Activated CD4-positive, alpha-beta memory T cell treated with anti-CD3 and anti-CD28 coated beads for 36 hours (primary cell): ENCODE results near the gene SCT. TPM values are rescaled to one million over a fixed set of nuclear protein-coding genes. Genes with fewer than 3 reads are reported as not detected.
"Not testable (repeated sequence)": the region's sequence is repeated elsewhere in the genome, so short reads cannot be mapped to it uniquely, and the experiment has no call there.

Experiments
- CTCF ChIA-PET: fragments of 350-600 bp; sonication (Branson Sonifier 250); formaldehyde crosslinking; loops from one replicate; lab custom pipeline; 2021; ENCODE audit warnings: antibody characterized with exemption, inconsistent platforms; lab: Charles Lee
- POLR2A ChIA-PET: fragments of 350-600 bp; sonication (Branson Sonifier 250); formaldehyde crosslinking; loops from one replicate; lab custom pipeline; 2021; ENCODE audit warnings: antibody characterized with exemption; lab: Charles Lee
- DNase-seq: peaks from one replicate; pipeline ENCODE4 v3.0.0-alpha.2; 2020
- H3K27ac Mint-ChIP-seq: one replicate; pipeline ENCODE4 v1.8.0; 2021; ENCODE audit warnings: mixed read lengths
- H3K27me3 Mint-ChIP-seq: one replicate; pipeline ENCODE4 v1.8.0; 2021; ENCODE audit warnings: mixed read lengths
- H3K36me3 Mint-ChIP-seq: one replicate; pipeline ENCODE4 v1.8.0; 2021; ENCODE audit warnings: mixed read lengths
- H3K4me1 Mint-ChIP-seq: one replicate; pipeline ENCODE4 v1.8.0; 2021; ENCODE audit warnings: low read depth, mixed read lengths
- H3K4me3 Mint-ChIP-seq: one replicate; pipeline ENCODE4 v1.8.0; 2021; ENCODE audit warnings: mild to moderate bottlenecking, mixed read lengths
- H3K9me3 Mint-ChIP-seq: one replicate; pipeline ENCODE4 v1.8.0; 2021; ENCODE audit warnings: mixed read lengths
- intact Hi-C: fragments of 100-400 bp; cut with micrococcal nuclease; formaldehyde crosslinking; loops from one replicate; pipeline ENCODE4 v1.15.1; 2023
- total RNA-seq, 2 experiments: library from RNA; stranded (reverse); gene quantifications; one replicate each; pipeline ENCODE4 v1.2.3, GENCODE V29; 2021

The SCT gene
- total RNA-seq, 2 experiments from 2014 or later = not detected

DNA sequence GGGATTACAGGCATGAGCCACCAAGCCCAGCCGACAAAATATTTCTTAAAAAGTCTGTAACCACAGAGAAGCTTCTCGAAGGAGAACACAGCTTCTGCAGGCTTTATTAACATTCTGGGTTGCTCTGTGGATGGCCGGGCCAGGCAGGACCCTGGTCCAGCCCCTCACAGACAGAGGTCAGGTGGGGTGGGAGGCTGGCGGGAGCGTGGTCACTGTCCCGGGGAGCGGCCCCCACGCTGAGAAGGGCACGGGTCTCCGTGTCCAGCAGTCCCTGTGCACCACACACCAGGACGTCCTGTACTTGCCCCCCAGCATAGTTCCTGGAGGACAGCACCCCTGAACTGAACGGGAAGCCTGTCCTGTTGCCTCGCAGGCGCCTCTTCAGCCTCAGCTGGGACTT, 29.4 kb upstream of the SCT start:
- no peak for DNase-seq
- intact Hi-C loops = no loop called here
- Mint-ChIP-seq H3K4me1 (no peaks in the 10 kb centered on the region), H3K4me3 (no peak overlapping the region), H3K27ac (no peak overlapping the region), H3K36me3 (peaks cover 7% of the 10 kb centered on the region), H3K27me3 (no peaks in the 10 kb centered on the region), H3K9me3 (no peaks in the 10 kb centered on the region)
- CTCF ChIA-PET = no interaction called here
- POLR2A ChIA-PET = no interaction called here

DNA sequence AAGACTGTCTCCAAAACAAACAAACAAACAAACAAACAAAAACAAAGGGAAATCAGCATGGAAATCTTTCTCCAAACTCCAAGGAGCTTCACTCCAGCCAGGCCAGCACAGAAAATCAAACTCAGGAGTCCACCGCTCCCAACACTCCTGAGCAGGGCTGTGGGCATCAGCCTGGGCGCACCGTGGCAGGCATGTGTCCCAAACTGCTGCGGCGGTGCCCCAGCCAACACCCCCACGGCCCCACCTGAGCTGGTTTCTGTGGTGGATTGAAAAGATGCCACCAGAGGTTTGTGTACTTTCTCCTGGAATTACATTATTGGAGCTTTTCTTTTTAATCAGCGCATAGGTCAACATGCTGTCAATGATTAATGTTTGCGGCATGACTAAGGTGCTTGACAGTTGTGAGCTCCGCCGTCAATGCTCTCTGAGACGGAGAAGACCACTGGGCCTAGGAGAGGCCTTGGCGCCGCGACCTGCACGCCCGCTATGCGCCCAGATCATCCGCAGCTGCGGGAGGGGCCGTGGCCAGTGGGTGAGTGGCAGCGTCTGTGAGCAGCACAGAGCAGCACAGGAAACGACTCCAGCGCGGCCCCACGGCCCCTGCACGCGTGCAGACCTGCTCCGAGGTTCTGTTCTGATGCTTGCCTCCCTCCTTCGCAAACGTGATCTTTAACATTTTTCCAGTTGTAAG, 28.2 kb upstream of the SCT start:
- no peak for DNase-seq
- Mint-ChIP-seq H3K27ac (no peak overlapping the region), H3K36me3 (peaks cover 9% of the 10 kb centered on the region), H3K4me3 (no peak overlapping the region), H3K9me3 (no peaks in the 10 kb centered on the region), H3K4me1 (no peaks in the 10 kb centered on the region), H3K27me3 (no peaks in the 10 kb centered on the region)
- ChIA-PET CTCF (no interaction called here), POLR2A (no interaction called here)
- intact Hi-C loops = no loop called here

DNA sequence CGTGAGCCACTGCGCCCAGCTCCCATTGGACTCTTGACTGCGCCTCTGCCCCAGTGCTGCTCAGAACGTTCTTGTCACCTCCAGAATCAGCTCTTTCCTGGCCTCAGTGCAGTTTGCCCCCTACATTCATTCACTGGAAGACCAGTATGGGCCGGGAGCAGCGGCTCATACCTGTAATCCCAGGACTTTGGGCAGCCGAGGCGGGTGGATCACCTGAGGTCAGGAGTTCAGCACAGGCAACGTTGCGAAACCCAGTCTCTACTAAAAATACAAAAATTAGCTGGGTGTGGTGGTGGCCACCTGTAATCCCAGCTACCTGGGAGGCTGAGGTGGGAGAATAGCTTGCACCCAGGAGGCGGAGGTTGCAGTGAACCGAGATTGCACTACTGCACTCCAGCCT, 27.5 kb upstream of the SCT start:
- CTCF ChIA-PET, DNase-seq, intact Hi-C loops, POLR2A ChIA-PET, H3K27me3 Mint-ChIP-seq, H3K27ac Mint-ChIP-seq, H3K36me3 Mint-ChIP-seq, H3K9me3 Mint-ChIP-seq, H3K4me3 Mint-ChIP-seq, H3K4me1 Mint-ChIP-seq: not testable (repeated sequence)

DNA sequence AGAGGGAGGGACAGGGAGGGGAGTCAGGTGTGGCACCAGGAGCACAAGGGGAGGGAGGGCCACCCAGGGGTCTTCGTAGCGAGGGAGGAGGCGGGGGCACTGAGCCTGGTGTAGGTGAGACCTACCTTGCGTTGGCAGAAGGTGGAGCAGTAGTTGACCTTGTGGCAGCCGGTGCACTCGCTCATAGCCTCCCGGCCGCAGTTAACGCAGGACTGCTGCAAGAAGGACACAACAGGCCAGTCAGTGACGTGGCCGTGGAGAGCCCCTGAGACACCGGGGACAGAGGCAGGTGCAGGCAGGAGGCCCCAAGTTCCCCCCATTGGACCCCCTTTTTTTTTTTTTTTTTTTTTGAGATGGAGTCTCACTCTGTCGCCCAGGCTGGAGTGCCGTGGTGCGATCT, 26.9 kb upstream of the SCT start:
- CTCF ChIA-PET = no interaction called here
- no peak overlapping the region for H3K27ac Mint-ChIP-seq
- H3K4me1 Mint-ChIP-seq = no peaks in the 10 kb centered on the region
- no peak overlapping the region for H3K4me3 Mint-ChIP-seq
- H3K36me3 Mint-ChIP-seq = peaks cover 7% of the 10 kb centered on the region
- no peaks in the 10 kb centered on the region for H3K27me3 Mint-ChIP-seq
- intact Hi-C loops = no loop called here
- POLR2A ChIA-PET = no interaction called here
- H3K9me3 Mint-ChIP-seq = no peaks in the 10 kb centered on the region
- no peak for DNase-seq

DNA sequence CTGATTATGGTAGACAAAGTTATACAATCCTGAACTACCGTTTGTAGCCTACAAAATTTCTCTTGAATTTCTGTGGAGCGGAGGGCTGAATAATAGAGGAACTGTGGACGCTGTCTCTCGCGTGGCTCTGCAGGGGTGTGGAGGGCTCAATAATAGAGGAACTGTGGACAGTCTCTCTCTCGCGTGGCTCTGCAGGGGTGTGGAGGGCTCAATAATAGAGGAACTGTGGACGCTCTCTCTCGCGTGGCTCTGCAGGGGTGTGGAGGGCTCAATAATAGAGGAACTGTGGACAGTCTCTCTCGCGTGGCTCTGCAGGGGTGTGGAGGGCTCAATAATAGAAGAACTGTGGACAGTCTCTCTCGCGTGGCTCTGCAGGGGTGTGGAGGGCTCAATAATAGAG, 26.2 kb upstream of the SCT start:
- H3K27me3 Mint-ChIP-seq, H3K9me3 Mint-ChIP-seq, H3K4me1 Mint-ChIP-seq, CTCF ChIA-PET, intact Hi-C loops, POLR2A ChIA-PET, H3K27ac Mint-ChIP-seq, H3K4me3 Mint-ChIP-seq, DNase-seq, H3K36me3 Mint-ChIP-seq: not testable (repeated sequence)

DNA sequence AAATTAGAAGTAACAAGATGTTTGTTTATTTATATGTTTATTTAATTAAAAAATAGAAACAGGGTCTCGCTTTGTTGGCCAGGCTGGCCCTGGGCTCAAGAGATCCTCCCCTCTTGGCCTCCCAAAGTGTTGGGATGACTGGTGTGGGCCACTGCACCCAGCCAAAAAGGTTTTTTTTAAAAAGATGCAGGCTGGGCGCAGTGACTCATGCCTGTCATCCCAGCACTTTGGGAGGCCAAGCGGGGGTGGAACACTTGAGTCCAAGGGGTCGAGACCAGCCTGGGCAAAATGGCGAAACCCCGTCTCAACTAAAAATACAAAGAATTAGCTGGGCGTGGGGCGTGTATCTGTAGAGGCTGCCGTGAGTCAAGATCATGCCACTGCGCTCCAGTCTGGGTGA, 23.5 kb upstream of the SCT start:
- no peak overlapping the region for H3K4me3 Mint-ChIP-seq
- peaks cover 2% of the 10 kb centered on the region for H3K4me1 Mint-ChIP-seq
- no peaks in the 10 kb centered on the region for H3K9me3 Mint-ChIP-seq
- intact Hi-C loops = no loop called here
- H3K27me3 Mint-ChIP-seq = no peaks in the 10 kb centered on the region
- peaks cover 7% of the 10 kb centered on the region for H3K36me3 Mint-ChIP-seq
- no peak for DNase-seq
- ChIA-PET CTCF (no interaction called here), POLR2A (no interaction called here)
- H3K27ac Mint-ChIP-seq = no peak overlapping the region

DNA sequence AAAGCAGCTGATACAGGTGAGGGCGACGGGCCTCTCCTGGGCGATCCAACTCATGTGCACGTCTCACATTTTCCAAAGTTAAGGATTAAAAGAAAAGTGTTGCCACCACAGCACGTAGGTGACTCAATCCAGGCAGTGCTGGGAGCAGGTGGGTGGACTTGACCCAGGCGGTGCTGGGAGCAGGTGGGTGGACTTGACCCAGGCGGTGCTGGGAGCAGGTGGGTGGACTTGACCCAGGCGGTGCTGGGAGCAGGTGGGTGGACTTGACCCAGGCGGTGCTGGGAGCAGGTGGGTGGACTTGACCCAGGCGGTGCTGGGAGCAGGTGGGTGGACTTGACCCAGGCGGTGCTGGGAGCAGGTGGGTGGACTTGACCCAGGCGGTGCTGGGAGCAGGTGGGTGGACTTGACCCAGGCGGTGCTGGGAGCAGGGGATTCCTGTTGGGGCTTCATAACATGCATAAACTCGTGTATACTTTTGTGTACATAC, 20.7 kb upstream of the SCT start:
- H3K27ac Mint-ChIP-seq, H3K27me3 Mint-ChIP-seq, intact Hi-C loops, H3K4me3 Mint-ChIP-seq, H3K36me3 Mint-ChIP-seq, H3K4me1 Mint-ChIP-seq, DNase-seq, POLR2A ChIA-PET, H3K9me3 Mint-ChIP-seq, CTCF ChIA-PET: not testable (repeated sequence)

DNA sequence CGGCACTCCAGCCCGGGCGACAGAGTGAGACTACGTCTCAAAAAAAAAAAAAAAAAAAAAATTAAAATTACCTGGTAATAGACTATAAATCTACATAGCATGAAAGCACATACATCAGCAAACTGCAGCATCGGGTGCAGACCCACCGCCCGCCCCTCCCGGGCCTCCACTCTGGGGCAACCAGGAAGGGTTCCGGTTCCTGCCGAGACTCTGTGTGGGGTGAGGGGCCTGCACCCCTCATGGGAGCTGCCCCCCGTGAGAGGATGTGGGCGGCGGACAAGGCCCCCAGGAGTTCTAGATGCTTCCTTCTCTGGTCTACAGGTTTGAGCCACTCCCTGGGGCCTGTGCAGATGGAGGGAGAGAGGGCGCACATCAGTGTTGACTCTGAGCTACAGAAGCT, 19.2 kb upstream of the SCT start:
- no peak for DNase-seq
- H3K9me3 Mint-ChIP-seq = no peaks in the 10 kb centered on the region
- peaks cover 5% of the 10 kb centered on the region for H3K36me3 Mint-ChIP-seq
- H3K4me1 Mint-ChIP-seq = peaks cover 2% of the 10 kb centered on the region
- ChIA-PET POLR2A (interaction anchor here (1.1 kb wide), 1 partner anchor 31 kb away, joined by 3 read pairs; the partner anchor contains the start of gene IRF7), CTCF (no interaction called here)
- no peaks in the 10 kb centered on the region for H3K27me3 Mint-ChIP-seq
- no peak overlapping the region for H3K4me3 Mint-ChIP-seq
- no peak overlapping the region for H3K27ac Mint-ChIP-seq
- intact Hi-C loops = no loop called here

DNA sequence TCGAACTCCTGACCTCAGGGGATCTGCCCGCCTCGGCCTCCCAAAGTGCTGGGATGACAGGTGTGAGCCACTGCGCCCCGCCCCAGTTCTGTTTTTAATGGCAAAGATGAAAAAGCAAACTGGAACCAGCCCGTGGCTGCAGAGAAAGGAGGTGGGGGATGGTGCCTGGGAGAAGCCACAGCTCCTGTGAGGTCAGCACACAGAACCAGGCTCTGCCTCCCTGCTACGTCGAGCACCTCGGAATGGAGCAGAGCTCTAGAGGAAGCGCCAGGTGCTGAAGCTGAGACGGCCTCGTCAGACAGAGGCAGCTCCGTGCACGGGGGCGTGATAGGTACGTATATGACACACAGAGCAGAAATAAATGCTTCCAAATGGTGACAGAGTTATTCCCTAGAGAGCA, 18.6 kb upstream of the SCT start:
- no peak overlapping the region for H3K4me3 Mint-ChIP-seq
- ChIA-PET POLR2A (interaction anchor here (0.7 to 1.1 kb wide), 2 partner anchors 30 to 397 kb away, joined by 3 read pairs; partner anchors contain the start of gene IRF7), CTCF (no interaction called here)
- intact Hi-C loops = no loop called here
- DNase-seq = no peak
- H3K27ac Mint-ChIP-seq = no peak overlapping the region
- H3K36me3 Mint-ChIP-seq = peaks cover 5% of the 10 kb centered on the region
- H3K27me3 Mint-ChIP-seq = no peaks in the 10 kb centered on the region
- peaks cover 2% of the 10 kb centered on the region for H3K4me1 Mint-ChIP-seq
- no peaks in the 10 kb centered on the region for H3K9me3 Mint-ChIP-seq

DNA sequence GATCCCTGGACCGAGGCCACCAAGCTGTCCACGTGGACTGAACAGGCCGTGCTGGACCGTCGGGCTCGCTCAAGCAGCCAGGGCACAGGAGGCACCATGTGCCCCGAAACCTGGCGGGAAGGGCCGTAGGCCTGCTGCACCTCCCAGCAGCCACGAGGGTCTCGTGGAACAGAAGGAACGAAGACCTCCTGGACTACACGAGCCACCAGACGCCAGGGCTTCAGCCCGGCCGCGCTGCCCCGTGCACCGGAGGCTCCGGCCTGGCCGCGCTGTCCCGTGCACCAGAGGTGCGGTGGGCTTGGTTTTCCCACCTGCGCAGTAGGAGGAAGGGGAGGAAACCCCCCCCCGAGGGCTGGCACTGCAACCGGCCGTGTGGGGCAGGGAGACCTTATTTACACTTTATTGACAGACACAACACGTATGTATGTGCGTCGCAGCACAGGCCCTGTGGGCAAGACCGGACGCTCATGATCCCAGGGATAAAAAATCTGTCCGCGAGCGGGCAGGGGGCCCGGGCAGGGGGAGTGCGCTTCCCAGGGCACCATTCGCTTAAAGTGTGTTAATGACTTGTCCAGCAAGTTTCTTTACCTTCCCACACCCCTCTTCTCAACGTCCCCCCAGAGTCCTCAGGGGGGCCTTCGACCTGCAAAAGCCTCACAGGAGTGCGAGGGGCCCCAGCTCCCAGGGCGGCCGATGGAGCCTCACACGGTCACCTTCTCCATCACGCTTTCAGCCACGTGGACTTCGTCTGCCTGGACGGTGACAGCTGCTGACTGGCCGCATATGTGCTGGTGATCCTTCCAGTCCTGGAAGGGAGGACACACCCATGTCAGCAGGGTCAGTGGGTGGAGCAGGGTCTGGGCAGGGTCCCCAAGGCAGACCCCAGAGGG, 17.1 kb upstream of the SCT start:
- peaks cover 2% of the 10 kb centered on the region for H3K27me3 Mint-ChIP-seq
- ChIA-PET CTCF (no interaction called here), POLR2A (no interaction called here)
- peaks cover 5% of the 10 kb centered on the region for H3K4me1 Mint-ChIP-seq
- no peak overlapping the region for H3K27ac Mint-ChIP-seq
- DNase-seq = no peak
- no peaks in the 10 kb centered on the region for H3K9me3 Mint-ChIP-seq
- peaks cover 7% of the 10 kb centered on the region for H3K36me3 Mint-ChIP-seq
- H3K4me3 Mint-ChIP-seq = no peak overlapping the region
- intact Hi-C loops = no loop called here

DNA sequence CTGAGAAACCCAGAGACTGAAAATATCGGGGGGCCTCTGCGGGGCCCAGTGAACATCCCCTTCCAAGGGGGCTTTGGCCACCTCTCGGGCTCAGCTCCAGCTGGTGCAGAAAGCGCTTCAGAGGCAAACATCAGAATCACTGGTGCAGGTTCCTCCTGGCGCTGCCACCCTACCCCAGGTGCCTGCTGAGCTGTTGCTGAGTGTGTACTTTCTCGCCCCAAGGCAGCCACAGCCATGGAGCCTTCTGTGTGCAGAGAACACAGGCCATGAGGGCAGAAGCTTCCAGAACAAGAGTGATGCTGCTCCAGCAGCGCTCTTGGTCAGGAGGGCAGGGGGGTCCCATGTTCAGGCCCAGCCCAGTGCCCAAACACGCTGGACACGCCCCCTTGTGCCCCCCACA, 16.4 kb upstream of the SCT start:
- H3K4me3 Mint-ChIP-seq = no peak overlapping the region
- CTCF ChIA-PET = no interaction called here
- peaks cover 7% of the 10 kb centered on the region for H3K36me3 Mint-ChIP-seq
- H3K9me3 Mint-ChIP-seq = no peaks in the 10 kb centered on the region
- H3K27ac Mint-ChIP-seq = no peak overlapping the region
- POLR2A ChIA-PET = no interaction called here
- no peak for DNase-seq
- peaks cover 8% of the 10 kb centered on the region for H3K4me1 Mint-ChIP-seq
- peaks cover 9% of the 10 kb centered on the region for H3K27me3 Mint-ChIP-seq
- intact Hi-C loops = no loop called here

DNA sequence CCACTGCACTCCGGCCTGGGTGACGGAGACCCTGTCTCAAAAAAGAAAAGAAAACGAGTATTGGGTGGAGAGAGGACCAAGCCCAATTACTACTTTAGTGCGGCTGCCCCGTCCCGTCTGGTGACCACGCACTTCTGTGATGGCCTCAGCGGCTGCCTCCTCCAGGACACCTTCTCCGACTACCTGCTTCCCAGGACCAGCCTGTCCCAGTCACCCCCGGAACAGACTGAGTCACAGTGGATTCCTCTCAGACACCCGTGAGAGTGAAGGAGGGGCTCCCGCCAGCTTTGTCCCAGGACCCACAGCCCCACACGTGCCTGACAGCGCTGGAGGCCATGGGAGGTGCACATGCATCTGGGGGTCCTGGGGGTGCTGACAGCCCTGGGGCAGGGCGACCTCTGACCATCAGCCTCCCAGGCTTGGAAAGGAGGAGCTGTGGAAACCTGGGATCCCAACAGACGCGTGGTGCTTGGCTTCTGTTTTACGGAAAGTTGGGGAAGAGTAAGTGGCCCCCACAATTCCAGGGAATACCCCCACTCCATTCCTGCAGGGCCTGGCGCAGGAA, 14.9 kb upstream of the SCT start:
- no peak overlapping the region for H3K4me3 Mint-ChIP-seq
- H3K27ac Mint-ChIP-seq = no peak overlapping the region
- peaks cover 4% of the 10 kb centered on the region for H3K36me3 Mint-ChIP-seq
- ChIA-PET POLR2A (no interaction called here), CTCF (no interaction called here)
- H3K4me1 Mint-ChIP-seq = peaks cover 13% of the 10 kb centered on the region
- peaks cover 18% of the 10 kb centered on the region for H3K27me3 Mint-ChIP-seq
- intact Hi-C loops = no loop called here
- H3K9me3 Mint-ChIP-seq = no peaks in the 10 kb centered on the region
- DNase-seq = no peak
